ENCODE results near the gene CBFA2T3. TPM values are rescaled to one million over a fixed set of nuclear protein-coding genes. Genes with fewer than 3 reads are reported as not detected.

Gene CBFA2T3
- total RNA-seq, 1 donor from 2014 or later = 1.4 TPM

- DNase-seq (ENCODE audit: low spot score) = peak; percentile 60
Measured at GRCh38 chr16:88878967-88879787, 97.8 kb downstream of the CBFA2T3 start.

- DNase-seq (ENCODE audit: low spot score) = no peak
Measured at GRCh38 chr16:88878356-88878755, 98.7 kb downstream of the CBFA2T3 start.

- DNase-seq (ENCODE audit: low spot score) = no peak
Measured at GRCh38 chr16:88877564-88878289, 99.3 kb downstream of the CBFA2T3 start.

GRCh38 chr16:88876942-88877526, 100.0 kb downstream of the CBFA2T3 start:
- no peak for DNase-seq (ENCODE audit: low spot score)

GRCh38 chr16:88875703-88876234, 101.2 kb downstream of the CBFA2T3 start:
- no peak for DNase-seq (ENCODE audit: low spot score)

GRCh38 chr16:88874938-88875599, 101.9 kb downstream of the CBFA2T3 start:
- DNase-seq (ENCODE audit: low spot score) = no peak

- DNase-seq (ENCODE audit: low spot score) = no peak
Measured at GRCh38 chr16:88872650-88873331, 104.2 kb downstream of the CBFA2T3 start.

- DNase-seq (ENCODE audit: low spot score) = no peak
Measured at GRCh38 chr16:88871730-88872416, 105.1 kb downstream of the CBFA2T3 start.

- DNase-seq (ENCODE audit: low spot score) = no peak
Measured at GRCh38 chr16:88871349-88871702, 105.7 kb downstream of the CBFA2T3 start.

GRCh38 chr16:88870608-88871348, 106.2 kb downstream of the CBFA2T3 start:
- no peak for DNase-seq (ENCODE audit: low spot score)

GRCh38 chr16:88869673-88869980, 107.4 kb downstream of the CBFA2T3 start:
- no peak for DNase-seq (ENCODE audit: low spot score)

- DNase-seq (ENCODE audit: low spot score) = no peak
Measured at GRCh38 chr16:88868974-88869672, 107.9 kb downstream of the CBFA2T3 start.

- no peak for DNase-seq (ENCODE audit: low spot score)
Measured at GRCh38 chr16:88867581-88868246, 109.3 kb downstream of the CBFA2T3 start.

GRCh38 chr16:88866151-88866920, 110.7 kb downstream of the CBFA2T3 start, which contains the start of gene PABPN1L:
PABPN1L (minus strand) TSS chr16:88866660; CDS start chr16:88866606, 54 bp downstream.
- no peak for DNase-seq (ENCODE audit: low spot score)

- no peak for DNase-seq (ENCODE audit: low spot score)
Measured at GRCh38 chr16:88865742-88866141, 111.3 kb downstream of the CBFA2T3 start.

GRCh38 chr16:88865310-88865709, 111.7 kb downstream of the CBFA2T3 start:
- DNase-seq (ENCODE audit: low spot score) = no peak

- DNase-seq (ENCODE audit: low spot score) = no peak
Measured at GRCh38 chr16:88864521-88864920, 112.5 kb downstream of the CBFA2T3 start.

GRCh38 chr16:88864099-88864498, 112.9 kb downstream of the CBFA2T3 start:
- no peak for DNase-seq (ENCODE audit: low spot score)

Measured in umbilical cord (tissue), 2 donors.